ENCODE results near the gene GNPDA2. TPM values are rescaled to one million over a fixed set of nuclear protein-coding genes. Genes with fewer than 3 reads are reported as not detected.

Gene GNPDA2
- total RNA-seq, 1 donor from 2014 or later, result 9.4 TPM

DNA sequence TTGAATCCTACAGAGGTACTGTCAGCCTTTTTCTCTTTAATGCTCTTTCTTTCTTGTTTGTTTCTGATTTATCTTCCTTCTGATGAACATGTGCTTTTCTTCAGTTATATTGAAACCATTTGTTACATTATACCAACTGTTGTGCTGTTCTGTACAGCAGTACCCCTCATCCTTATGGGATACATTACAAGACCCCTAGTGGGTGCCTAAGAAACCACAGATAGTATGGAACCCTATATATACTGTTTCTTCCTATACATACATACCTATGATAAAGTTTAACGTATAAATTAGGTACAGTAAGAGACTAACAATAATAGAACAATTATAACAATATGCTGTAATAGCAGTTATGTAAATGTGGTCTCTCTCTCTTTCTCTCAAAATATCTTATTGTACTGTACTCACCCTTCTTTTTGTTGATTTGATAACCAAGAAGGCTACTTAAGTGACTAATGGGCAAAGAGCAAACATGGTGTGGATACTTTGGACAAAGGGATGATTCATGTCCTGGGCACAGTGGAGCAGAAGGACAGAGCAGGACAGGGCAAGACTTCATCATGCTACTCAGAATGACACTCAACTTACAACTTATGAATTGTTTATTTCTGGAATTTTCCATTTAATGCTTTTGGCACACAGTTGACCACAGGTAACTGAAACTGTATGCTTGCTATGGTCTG is 64.3 kb downstream of the GNPDA2 start:
- no peak overlapping the region for H3K27ac ChIP-seq (replicated peaks)
- TF ChIP-seq, protein P1, sequence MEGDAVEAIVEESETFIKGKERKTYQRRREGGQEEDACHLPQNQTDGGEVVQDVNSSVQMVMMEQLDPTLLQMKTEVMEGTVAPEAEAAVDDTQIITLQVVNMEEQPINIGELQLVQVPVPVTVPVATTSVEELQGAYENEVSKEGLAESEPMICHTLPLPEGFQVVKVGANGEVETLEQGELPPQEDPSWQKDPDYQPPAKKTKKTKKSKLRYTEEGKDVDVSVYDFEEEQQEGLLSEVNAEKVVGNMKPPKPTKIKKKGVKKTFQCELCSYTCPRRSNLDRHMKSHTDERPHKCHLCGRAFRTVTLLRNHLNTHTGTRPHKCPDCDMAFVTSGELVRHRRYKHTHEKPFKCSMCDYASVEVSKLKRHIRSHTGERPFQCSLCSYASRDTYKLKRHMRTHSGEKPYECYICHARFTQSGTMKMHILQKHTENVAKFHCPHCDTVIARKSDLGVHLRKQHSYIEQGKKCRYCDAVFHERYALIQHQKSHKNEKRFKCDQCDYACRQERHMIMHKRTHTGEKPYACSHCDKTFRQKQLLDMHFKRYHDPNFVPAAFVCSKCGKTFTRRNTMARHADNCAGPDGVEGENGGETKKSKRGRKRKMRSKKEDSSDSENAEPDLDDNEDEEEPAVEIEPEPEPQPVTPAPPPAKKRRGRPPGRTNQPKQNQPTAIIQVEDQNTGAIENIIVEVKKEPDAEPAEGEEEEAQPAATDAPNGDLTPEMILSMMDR (IDR thresholded peaks at IDR 0.05; ENCODE audit: borderline replicate concordance), result no peak
- no peaks in the 10 kb centered on the region for H3K9me3 ChIP-seq (replicated peaks)
- H3K36me3 ChIP-seq, result no peaks in the 10 kb centered on the region
- H3K4me1 ChIP-seq, result no peaks in the 10 kb centered on the region
- DNase-seq, result no peak
- H3K27me3 ChIP-seq (ENCODE audit: low read depth), result no peaks in the 10 kb centered on the region
- intact Hi-C loops (cut with micrococcal nuclease), result no loop called here
- no peak overlapping the region for H3K4me3 ChIP-seq

DNA sequence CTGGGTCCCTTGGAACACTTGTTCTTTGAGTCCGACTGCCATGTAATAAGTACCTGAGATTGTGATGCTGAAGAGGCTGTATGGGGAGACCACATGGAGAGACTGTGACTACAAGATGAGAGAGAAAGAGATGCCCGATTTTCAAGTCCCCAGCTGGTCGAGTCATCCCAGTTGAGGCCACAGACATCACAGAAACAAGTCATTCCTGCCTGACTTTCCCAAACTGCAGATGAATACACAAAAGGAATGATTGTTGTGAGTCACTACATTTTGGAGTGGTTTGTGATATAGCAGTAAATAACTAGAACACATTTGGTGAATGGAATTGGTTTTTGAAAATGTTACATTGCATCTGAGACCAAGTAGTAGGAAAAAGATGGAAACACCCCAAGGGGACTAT is 66.0 kb downstream of the GNPDA2 start:
- intact Hi-C loops (cut with micrococcal nuclease), result no loop called here
- TF ChIP-seq, protein P1 (IDR thresholded peaks at IDR 0.05; ENCODE audit: borderline replicate concordance), result no peak
- Histone ChIP-seq H3K36me3 (no peaks in the 10 kb centered on the region), H3K27ac (replicated peaks) (no peak overlapping the region), H3K27me3 (ENCODE audit: low read depth) (no peaks in the 10 kb centered on the region), H3K4me3 (no peak overlapping the region), H3K9me3 (replicated peaks) (no peaks in the 10 kb centered on the region), H3K4me1 (no peaks in the 10 kb centered on the region)
- no peak for DNase-seq

DNA sequence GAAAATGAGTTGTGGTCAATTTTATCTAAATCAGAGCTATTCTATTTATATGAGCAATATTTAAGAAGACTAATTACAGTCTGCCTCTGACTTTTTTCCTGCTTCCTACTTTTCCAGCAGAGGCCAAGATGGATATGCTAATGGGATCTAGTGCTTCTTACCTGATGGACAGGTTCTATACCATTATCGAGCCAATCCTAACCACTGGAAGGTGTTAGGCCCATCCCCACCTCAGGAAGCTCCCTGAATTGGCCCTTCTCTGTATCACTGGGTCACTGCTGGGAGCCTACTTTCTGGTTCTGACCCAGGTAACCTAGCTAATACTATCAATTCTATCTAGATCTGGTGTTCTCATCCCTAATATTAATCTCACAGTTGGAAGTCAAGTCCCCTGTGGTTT is 74.4 kb downstream of the GNPDA2 start:
- Histone ChIP-seq H3K4me3 (no peak overlapping the region), H3K4me1 (no peaks in the 10 kb centered on the region), H3K9me3 (replicated peaks) (no peaks in the 10 kb centered on the region), H3K27ac (replicated peaks) (no peak overlapping the region), H3K36me3 (no peaks in the 10 kb centered on the region), H3K27me3 (ENCODE audit: low read depth) (no peaks in the 10 kb centered on the region)
- intact Hi-C loops (cut with micrococcal nuclease), result no loop called here
- no peak for DNase-seq
- TF ChIP-seq, protein P1 (IDR thresholded peaks at IDR 0.05; ENCODE audit: borderline replicate concordance), result no peak

Other genes with a start within 250 kb of the GNPDA2 start
- 1.4 TPM for gene YIPF7, start 74.9 kb downstream of the GNPDA2 start, total RNA-seq
- 22.4 TPM for gene GUF1, start 48.1 kb downstream of the GNPDA2 start, total RNA-seq